Measurements from ENCODE around the gene KMT2A.

GRCh38 chr11:118447423-118447822 lies 11.1 kb downstream of the KMT2A start:
- TF ChIP-seq CTCF (IDR thresholded peaks at IDR 0.05; ENCODE audit: low read depth, low read length) (no peak), EZH2phosphoT487 (IDR thresholded peaks at IDR 0.05; ENCODE audit: low read depth) (no peak)
